ENCODE measurements around the gene TPI1. TPM values are rescaled to one million over a fixed set of nuclear protein-coding genes. Genes with fewer than 3 reads are reported as not detected.
A peak's percentile ranks its signal among the peaks of the same experiment; 100 is the strongest.

TPI1 gene
- total and polyA plus RNA-seq, 2 of the 8 experiments (the other 6 are each of a cell fraction or from before 2014, with no cell fraction given): 910 to 3,018 TPM

GRCh38 chr12:6826125-6826733 lies 41.1 kb upstream of the TPI1 start:
- no peak for DNase-seq (ENCODE audit: low read depth in 1 of 2, low spot score in 2 of 2)
- Histone ChIP-seq H3K23ac (ENCODE audit: insufficient read length) (no peak overlapping the region), H3K18ac (ENCODE audit: extremely low read depth, low read length) (no peak overlapping the region), H3K23me2 (ENCODE audit: low read depth, low read length) (peaks cover 24% of the 10 kb centered on the region), H3K79me1 (ENCODE audit: low read depth, low read length) (peaks cover 4% of the 10 kb centered on the region), H2AFZ (ENCODE audit: low read length) (no peak overlapping the region), H3K4me1 (replicated peaks in 1 of 4; ENCODE audit: control insufficient read depth in 3 of 4, insufficient read depth in 4 of 4, low read length in 3 of 4) (peaks cover 4 to 40% (median 26%) of the 10 kb centered on the region in 4 experiments), H3K4me2 (ENCODE audit: insufficient read depth in 1 of 2, low read depth in 2 of 2, low read length in 2 of 2) (no peak overlapping the region; a peak in 1 of 4 replicates), H3K36me3 (ENCODE audit: control insufficient read depth in 2 of 4, insufficient read depth in 4 of 4, low read length in 3 of 4) (peaks cover 0 to 8% (median 6%) of the 10 kb centered on the region in 4 experiments; a peak in 3 of 8 replicates), H3K79me2 (ENCODE audit: control insufficient read depth in 1 of 2, insufficient read depth in 2 of 2, low read length in 2 of 2) (peaks cover 0 to 9% of the 10 kb centered on the region in 2 experiments; a peak in 1 of 4 replicates), H3K27ac (ENCODE audit: low read depth, low read length) (no peak overlapping the region), H4K5ac (ENCODE audit: insufficient read length, low read depth, low read length) (no peak overlapping the region), H3K27me3 (replicated peaks in 1 of 4; ENCODE audit: control insufficient read depth in 3 of 4, extremely low read depth in 1 of 4, insufficient read depth in 3 of 4, low read length in 3 of 4) (peaks cover 0 to 12% (median 8%) of the 10 kb centered on the region in 4 experiments; a peak in 5 of 7 replicates), H2BK15ac (ENCODE audit: low read length) (0 out of 2 replicates have a peak overlapping the region, but pooled peaks have one; percentile 3), H3K9me3 (ENCODE audit: insufficient read depth in 2 of 2, low read depth in 1 of 2, low read length in 1 of 2) (no peaks in the 10 kb centered on the region), H2AK5ac (ENCODE audit: low read depth, low read length) (no peak overlapping the region), H4K91ac (replicated peaks; ENCODE audit: insufficient read length, low read length) (no peak overlapping the region), H3K56ac (replicated peaks; ENCODE audit: insufficient read length, low read depth, low read length) (no peak overlapping the region), H3K14ac (ENCODE audit: insufficient read length) (no peak overlapping the region), H3K4me3 (ENCODE audit: extremely low read depth in 1 of 4, insufficient read depth in 2 of 4, low read depth in 3 of 4, low read length in 4 of 4) (no peak overlapping the region), H2BK20ac (ENCODE audit: low read length) (no peak overlapping the region), H2BK5ac (ENCODE audit: low read depth, low read length) (no peak overlapping the region), H3K9ac (replicated peaks in 1 of 4; ENCODE audit: extremely low read depth in 1 of 4, low read depth in 3 of 4, low read length in 3 of 4) (no peak overlapping the region), H3K4ac (replicated peaks; ENCODE audit: insufficient read length, low read depth, low read length) (no peak overlapping the region), H2BK120ac (replicated peaks; ENCODE audit: low read depth, low read length) (no peak overlapping the region), H4K8ac (ENCODE audit: extremely low read depth, insufficient read depth, low read length) (no peak overlapping the region; the same call in 1 of the 2 replicates), H4K20me1 (replicated peaks in 1 of 2; ENCODE audit: control insufficient read depth in 1 of 2, insufficient read depth in 2 of 2, low read length in 2 of 2) (peaks cover 0 to 7% of the 10 kb centered on the region in 2 experiments), H2BK12ac (ENCODE audit: low read depth, low read length) (no peak overlapping the region)
- 78% methylated on average over 17 of the region's 17 CpGs; no CpG with 5 or more reads in 1 of the 2 experiments for WGBS, 2 experiments (ENCODE audit: extremely low coverage in 1 of 2, insufficient coverage in 1 of 2, insufficient read length in 1 of 2, insufficient replicate concordance in 2 of 2, low coverage in 1 of 2, low lambda C conversion rate in 2 of 2, missing lambda C conversion rate in 1 of 2)
- POLR2A ChIA-PET (ENCODE audit: partially characterized antibody): interaction anchor here (0.7 to 27.1 kb wide), 7 partner anchors 12 to 211 kb away, joined by 3 to 388 read pairs (median 45); partner anchors contain the start of genes CDCA3, GNB3, MLF2 and PTMS
- TF ChIP-seq, protein P1, sequence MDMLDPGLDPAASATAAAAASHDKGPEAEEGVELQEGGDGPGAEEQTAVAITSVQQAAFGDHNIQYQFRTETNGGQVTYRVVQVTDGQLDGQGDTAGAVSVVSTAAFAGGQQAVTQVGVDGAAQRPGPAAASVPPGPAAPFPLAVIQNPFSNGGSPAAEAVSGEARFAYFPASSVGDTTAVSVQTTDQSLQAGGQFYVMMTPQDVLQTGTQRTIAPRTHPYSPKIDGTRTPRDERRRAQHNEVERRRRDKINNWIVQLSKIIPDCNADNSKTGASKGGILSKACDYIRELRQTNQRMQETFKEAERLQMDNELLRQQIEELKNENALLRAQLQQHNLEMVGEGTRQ (IDR thresholded peaks at IDR 0.05; ENCODE audit: low read length): no peak
- TF ChIP-seq EZH2 (IDR thresholded peaks at IDR 0.05; ENCODE audit: low read depth, low read length, severe bottlenecking): no peak
- no peak for FAIRE-seq
- CTCF ChIA-PET (ENCODE audit: partially characterized antibody): interaction anchor here (0.6 to 23.7 kb wide), 24 partner anchors 9 to 275 kb away, joined by 3 to 532 read pairs (median 10); partner anchors contain the start of genes CD4, CDCA3, COPS7A and GNB3

Data from H1 (cell line).